Esophagus mucosa (tissue), 1 donor: ENCODE data around the gene MLLT1. TPM values are rescaled to one million over a fixed set of nuclear protein-coding genes. Genes with fewer than 3 reads are reported as not detected.

Experiments used
- ATAC-seq: fragments of 200-7000 bp; cut with Tn5 transposase; one replicate; pipeline ENCODE4 v1.9.1; 2020
- total RNA-seq: library from RNA; stranded (reverse); gene quantifications from one replicate; pipeline ENCODE4 v1.2.4, GENCODE V29; 2023
- donor health status: DM: yes; HTN: yes; CAD: no.

MLLT1 gene
- total RNA-seq, 1 donor from 2014 or later = 27.5 TPM

GRCh38 chr19:6258812-6259311, 20.9 kb downstream of the MLLT1 start:
- no peak for ATAC-seq

- no peak for ATAC-seq
These were observed 25.6 kb downstream of the MLLT1 start for GRCh38 chr19:6253954-6254733.

- ATAC-seq = no peak
These were observed 27.7 kb downstream of the MLLT1 start for GRCh38 chr19:6252066-6252465.

- no peak for ATAC-seq
These were observed 28.9 kb downstream of the MLLT1 start for GRCh38 chr19:6250909-6251308.

- ATAC-seq = no peak
These were observed 29.7 kb downstream of the MLLT1 start for GRCh38 chr19:6250024-6250615.

- no peak for ATAC-seq
These were observed 30.5 kb downstream of the MLLT1 start for GRCh38 chr19:6249296-6249695.

- ATAC-seq = no peak
These were observed 30.9 kb downstream of the MLLT1 start for GRCh38 chr19:6248844-6249243.

GRCh38 chr19:6248341-6248740, 31.4 kb downstream of the MLLT1 start:
- no peak for ATAC-seq

GRCh38 chr19:6247007-6247288, 32.8 kb downstream of the MLLT1 start:
- ATAC-seq = no peak

- no peak for ATAC-seq
These were observed 33.4 kb downstream of the MLLT1 start for GRCh38 chr19:6246174-6247006.

- ATAC-seq = no peak
These were observed 37.1 kb downstream of the MLLT1 start for GRCh38 chr19:6242677-6243076.

- no peak for ATAC-seq
These were observed 37.9 kb downstream of the MLLT1 start for GRCh38 chr19:6241680-6242377.

GRCh38 chr19:6241056-6241455, 38.7 kb downstream of the MLLT1 start:
- ATAC-seq = no peak

GRCh38 chr19:6239871-6240676, 39.7 kb downstream of the MLLT1 start:
- ATAC-seq = no peak

- ATAC-seq = peak; percentile 57
These were observed 40.4 kb downstream of the MLLT1 start for GRCh38 chr19:6239401-6239844.

- ATAC-seq = peak; percentile 65
These were observed 41.0 kb downstream of the MLLT1 start for GRCh38 chr19:6238643-6239281.

- no peak for ATAC-seq
These were observed 41.5 kb downstream of the MLLT1 start for GRCh38 chr19:6238256-6238642.

GRCh38 chr19:6236310-6237291, 43.2 kb downstream of the MLLT1 start:
- peak; percentile 79 for ATAC-seq

- no peak for ATAC-seq
These were observed 44.5 kb downstream of the MLLT1 start for GRCh38 chr19:6235031-6235951.
